B cell (primary cell): ENCODE data around the gene REM2. TPM values are rescaled to one million over a fixed set of nuclear protein-coding genes. Genes with fewer than 3 reads are reported as not detected.

Source experiments
- ATAC-seq: fragments of 200-7000 bp; cut with Tn5 transposase; one replicate; pipeline ENCODE4 v1.10.0; 2021; ENCODE audit warnings: low read depth, mild to moderate bottlenecking, moderate number of reproducible peaks, moderate library complexity
- CTCF ChIA-PET: fragments of 350-600 bp; sonication (Branson Sonifier 250); formaldehyde crosslinking; loops from one replicate; lab custom pipeline; 2021; ENCODE audit warnings: antibody characterized with exemption, inconsistent platforms; lab: Charles Lee
- POLR2A ChIA-PET: fragments of 350-600 bp; sonication (Branson Sonifier 250); formaldehyde crosslinking; loops from one replicate; lab custom pipeline; 2021; ENCODE audit warnings: antibody characterized with exemption; lab: Charles Lee
- DNase-seq: peaks from one replicate; pipeline ENCODE4 v3.0.0; 2013
- H2AFZ ChIP-seq: 2 replicates; pipeline ENCODE4 v1.6.1; 2012; ENCODE audit warnings: mild to moderate bottlenecking, low read depth, low read length; ENCODE audit not compliant: insufficient read depth, poor library complexity, severe bottlenecking
- H3K27ac ChIP-seq, 2 donors: 1 replicate in 1 of 2; 2 replicates in 1 of 2; pipeline ENCODE4 v1.5.1; 2012 to 2013; ENCODE audit warnings: low read length in 2 of 2, mild to moderate bottlenecking in 2 of 2, moderate library complexity in 1 of 2
- H3K27me3 ChIP-seq, 4 experiments: fragments of 200-600 bp in 1 of 4; sonication (generic) in 1 of 4; replicated peaks in 1 of 4; 1 replicate in 2 of 4; 2 replicates in 2 of 4; pipeline versions ENCODE4 v1.6.1 to v1.7.0; 2013 to 2016; ENCODE audit warnings: low read length in 3 of 4, mild to moderate bottlenecking in 2 of 4, mixed read lengths in 1 of 4, moderate library complexity in 1 of 4; ENCODE audit not compliant: insufficient read depth in 4 of 4, control insufficient read depth in 3 of 4; ENCODE audit errors: control extremely low read depth in 1 of 4
- H3K36me3 ChIP-seq, 2 experiments: replicated peaks in 1 of 2; 1 replicate in 1 of 2; 2 replicates in 1 of 2; pipeline versions ENCODE4 v1.6.1 to v1.7.1; 2013; ENCODE audit warnings: low read length in 1 of 2; ENCODE audit not compliant: insufficient read depth in 2 of 2, control insufficient read depth in 1 of 2; ENCODE audit errors: control extremely low read depth in 1 of 2, extremely low read depth in 1 of 2
- H3K4me1 ChIP-seq, 2 donors: fragments of 200-600 bp in 1 of 2; sonication (generic) in 1 of 2; 1 replicate in 1 of 2; 2 replicates in 1 of 2; pipeline versions ENCODE4 v1.5.1 to v1.6.1; 2013 to 2017; ENCODE audit warnings: low read length in 2 of 2; ENCODE audit not compliant: control insufficient read depth in 2 of 2, insufficient read depth in 2 of 2
- H3K4me2 ChIP-seq: replicated peaks from 2 replicates; pipeline ENCODE3; 2012; ENCODE audit warnings: mild to moderate bottlenecking, low read depth, low read length; ENCODE audit not compliant: poor library complexity, severe bottlenecking
- H3K4me3 ChIP-seq, 5 experiments: fragments of 200-600 bp in 1 of 5; sonication (generic) in 1 of 5; 1 replicate in 3 of 5; 2 replicates in 2 of 5; pipeline versions ENCODE4 v1.5.1 to v1.7.0; 2011 to 2016; ENCODE audit warnings: low read length in 4 of 5, mild to moderate bottlenecking in 4 of 5, low read depth in 2 of 5, control low read depth in 1 of 5, moderate library complexity in 1 of 5; ENCODE audit not compliant: insufficient read depth in 1 of 5; ENCODE audit errors: control extremely low read depth in 1 of 5, extremely low read depth in 1 of 5
- H3K79me2 ChIP-seq: fragments of 200-600 bp; sonication (generic); one replicate; pipeline ENCODE4 v1.6.0; 2016; ENCODE audit warnings: low read length; ENCODE audit not compliant: control insufficient read depth, insufficient read depth
- H3K9ac ChIP-seq: fragments of 200-600 bp; sonication (generic); 2 replicates; pipeline ENCODE4 v1.6.1; 2017; ENCODE audit warnings: mild to moderate bottlenecking, low read length, moderate library complexity
- H3K9me3 ChIP-seq, 3 donors: one replicate each; pipeline versions ENCODE4 v1.6.1 to v1.7.1; 2013; ENCODE audit warnings: low read length in 2 of 3; ENCODE audit not compliant: control insufficient read depth in 2 of 3, insufficient read depth in 1 of 3; ENCODE audit errors: control extremely low read depth in 1 of 3
- H4K20me1 ChIP-seq: 2 replicates; pipeline ENCODE4 v1.6.0; 2012; ENCODE audit warnings: mild to moderate bottlenecking, low read length; ENCODE audit not compliant: insufficient read depth, control insufficient read depth, poor library complexity, severe bottlenecking
- H3K27ac Mint-ChIP-seq: one replicate; pipeline ENCODE4 v1.8.0; 2021; ENCODE audit warnings: mixed read lengths
- H3K27me3 Mint-ChIP-seq: one replicate; pipeline ENCODE4 v1.8.0; 2021; ENCODE audit warnings: mixed read lengths
- H3K4me1 Mint-ChIP-seq: one replicate; pipeline ENCODE4 v1.8.0; 2021; ENCODE audit warnings: mixed read lengths
- H3K4me3 Mint-ChIP-seq: one replicate; pipeline ENCODE4 v1.8.0; 2021; ENCODE audit warnings: mixed read lengths
- H3K9me3 Mint-ChIP-seq: one replicate; pipeline ENCODE4 v1.8.0; 2022; ENCODE audit warnings: mixed read lengths; ENCODE audit not compliant: insufficient read depth
- EZH2 ChIP-seq: IDR thresholded peaks from 2 replicates; pipeline ENCODE4 v1.6.1; 2012; ENCODE audit warnings: borderline replicate concordance, low read depth, mild to moderate bottlenecking, moderate library complexity, low read length; ENCODE audit not compliant: insufficient read depth, poor library complexity, severe bottlenecking
- WGBS: methylation state at CpG from one replicate; pipeline ENCODE4 v1.1.5; 2013; ENCODE audit warnings: missing lambda C conversion rate; ENCODE audit not compliant: insufficient coverage; 5-methylcytosine and 5-hydroxymethylcytosine counted together
- intact Hi-C: fragments of 100-400 bp; cut with micrococcal nuclease; formaldehyde crosslinking; loops from one replicate; pipeline ENCODE4 v1.10.0; 2022
- polyA plus RNA-seq: library from polyadenylated mRNA; depleted of rRNA; stranded (reverse); fragments of >200 nt; gene quantifications from 2 replicates; pipeline ENCODE4 v1.2.3, GENCODE V29; 2012
- total RNA-seq, 2 donors: library from RNA; stranded (reverse); fragments of 120-200 nt in 1 of 2; gene quantifications; 1 replicate in 1 of 2; 2 replicates in 1 of 2; pipeline versions ENCODE4 v1.2.3 to v1.2.4, GENCODE V29; 2013 to 2022
- TF ChIP-seq, protein P1 (sequence below): fragments of 200-600 bp; IDR thresholded peaks from one replicate; pipeline ENCODE4 v1.8.0; 2022; ENCODE audit warnings: antibody characterized with exemption, mild to moderate bottlenecking

Gene REM2
- total and polyA plus RNA-seq, 2 donors (not counting 1 experiment from before 2014, with no cell fraction given) = 5.6 to 12.9 TPM

DNA sequence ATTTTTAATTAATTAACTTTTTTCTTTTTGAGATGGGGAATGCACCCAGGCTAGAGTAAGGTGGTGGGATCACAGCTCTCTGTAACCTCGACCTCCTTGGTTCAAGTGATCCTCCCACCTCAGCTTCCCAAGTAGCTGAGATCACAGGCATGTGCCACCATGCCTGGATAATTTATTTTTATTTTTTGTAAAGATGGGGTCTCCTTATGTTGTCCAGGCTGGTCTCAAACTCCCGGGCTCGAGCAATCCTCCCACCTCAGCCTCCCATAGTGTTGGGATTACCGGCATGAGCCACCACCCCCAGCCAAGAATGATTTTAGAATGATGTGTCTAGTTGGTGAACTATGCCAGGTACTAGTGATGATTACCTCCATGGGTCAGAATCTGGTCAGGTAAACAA lies 18.0 kb upstream of the REM2 start:
- TF ChIP-seq, protein P1, sequence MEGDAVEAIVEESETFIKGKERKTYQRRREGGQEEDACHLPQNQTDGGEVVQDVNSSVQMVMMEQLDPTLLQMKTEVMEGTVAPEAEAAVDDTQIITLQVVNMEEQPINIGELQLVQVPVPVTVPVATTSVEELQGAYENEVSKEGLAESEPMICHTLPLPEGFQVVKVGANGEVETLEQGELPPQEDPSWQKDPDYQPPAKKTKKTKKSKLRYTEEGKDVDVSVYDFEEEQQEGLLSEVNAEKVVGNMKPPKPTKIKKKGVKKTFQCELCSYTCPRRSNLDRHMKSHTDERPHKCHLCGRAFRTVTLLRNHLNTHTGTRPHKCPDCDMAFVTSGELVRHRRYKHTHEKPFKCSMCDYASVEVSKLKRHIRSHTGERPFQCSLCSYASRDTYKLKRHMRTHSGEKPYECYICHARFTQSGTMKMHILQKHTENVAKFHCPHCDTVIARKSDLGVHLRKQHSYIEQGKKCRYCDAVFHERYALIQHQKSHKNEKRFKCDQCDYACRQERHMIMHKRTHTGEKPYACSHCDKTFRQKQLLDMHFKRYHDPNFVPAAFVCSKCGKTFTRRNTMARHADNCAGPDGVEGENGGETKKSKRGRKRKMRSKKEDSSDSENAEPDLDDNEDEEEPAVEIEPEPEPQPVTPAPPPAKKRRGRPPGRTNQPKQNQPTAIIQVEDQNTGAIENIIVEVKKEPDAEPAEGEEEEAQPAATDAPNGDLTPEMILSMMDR = no peak
- no peak for TF ChIP-seq EZH2
- H3K79me2 ChIP-seq = peaks cover 7% of the 10 kb centered on the region
- H3K4me3 Mint-ChIP-seq = no peak overlapping the region
- no peaks in the 10 kb centered on the region for H3K4me1 Mint-ChIP-seq
- no CpG with 5 or more reads among the region's 4 CpGs for WGBS
- H3K4me1 ChIP-seq = peaks cover 0 to 5% of the 10 kb centered on the region in 2 donors
- H3K27ac Mint-ChIP-seq = no peak overlapping the region
- H3K9me3 Mint-ChIP-seq = no peaks in the 10 kb centered on the region
- H3K27me3 Mint-ChIP-seq = no peaks in the 10 kb centered on the region
- H3K36me3 ChIP-seq = no peaks in the 10 kb centered on the region
- intact Hi-C loops = no loop called here
- H3K9ac ChIP-seq = no peak overlapping the region
- ATAC-seq (no peak), DNase-seq (no peak)
- no peak overlapping the region for H2AFZ ChIP-seq
- H3K27me3 ChIP-seq = peaks cover 0 to 3% (median 0%) of the 10 kb centered on the region in 4 experiments
- H3K4me3 ChIP-seq = no peak overlapping the region
- H3K27ac ChIP-seq = no peak overlapping the region
- H3K9me3 ChIP-seq = no peaks in the 10 kb centered on the region
- POLR2A ChIA-PET = no interaction called here
- no peaks in the 10 kb centered on the region for H4K20me1 ChIP-seq
- no peak overlapping the region for H3K4me2 ChIP-seq
- CTCF ChIA-PET = interaction anchor here (0.6 to 2.0 kb wide), 4 partner anchors 10 to 295 kb away, joined by 3 to 7 read pairs (median 4); no protein-coding TSS in a partner anchor
